SK-N-MC (cell line): ENCODE measurements around the gene CETP.

Source experiments
- EZH2 ChIP-seq: fragments of 200-600 bp; sonication (generic); IDR thresholded peaks from one replicate; pipeline ENCODE4 v1.6.1; 2017; ENCODE audit warnings: antibody characterized with exemption
- FOXP2 ChIP-seq: optimal IDR thresholded peaks from 2 replicates; pipeline ENCODE3; 2011; ENCODE audit warnings: mild to moderate bottlenecking, moderate library complexity; ENCODE audit not compliant: insufficient read depth; ENCODE audit errors: extremely low read length, control extremely low read depth
- POLR2AphosphoS5 ChIP-seq: IDR thresholded peaks from 2 replicates; pipeline ENCODE4 v1.6.1; 2012; ENCODE audit warnings: mild to moderate bottlenecking, low read depth, low read length, borderline replicate concordance

DNA sequence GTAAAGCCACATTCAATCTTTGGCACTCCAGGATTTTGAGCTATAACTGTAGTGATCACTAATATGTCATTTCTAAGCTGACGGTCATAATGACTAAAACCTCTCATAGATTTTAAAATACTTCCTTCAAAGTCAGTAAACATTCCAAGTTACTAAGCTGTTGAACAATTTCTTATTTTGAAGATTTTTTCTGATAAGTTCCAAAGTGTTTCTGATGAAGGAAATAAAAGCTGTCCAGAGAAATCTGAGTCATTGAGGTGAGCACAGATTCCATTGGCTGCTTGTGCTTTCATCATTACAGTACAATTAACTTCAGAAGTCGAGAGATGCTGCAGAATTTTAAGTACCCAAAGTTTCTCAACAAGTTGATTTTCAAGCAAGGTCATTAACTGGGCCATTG lies 51.5 kb downstream of the CETP start:
- TF ChIP-seq POLR2AphosphoS5 (no peak), EZH2 (no peak), FOXP2 (no peak)
